HepG2 (cell line): ENCODE data around the gene GNG3. TPM values are rescaled to one million over a fixed set of nuclear protein-coding genes. Genes with fewer than 3 reads are reported as not detected.

Source experiments
- AHDC1 ChIP-seq: sonication (generic); formaldehyde crosslinking; IDR thresholded peaks from 2 replicates; pipeline ENCODE4 v1.5.1; 2020; ENCODE audit warnings: mild to moderate bottlenecking, missing genetic modification reagents, borderline replicate concordance
- ATF3 ChIP-seq: sonication (generic); formaldehyde crosslinking; IDR thresholded peaks from 2 replicates; pipeline ENCODE4 v1.4.0; 2020; ENCODE audit warnings: missing genetic modification reagents
- DR1 ChIP-seq: sonication (generic); formaldehyde crosslinking; IDR thresholded peaks from 2 replicates; pipeline ENCODE4 v1.8.0; 2021; ENCODE audit warnings: mild to moderate bottlenecking, missing genetic modification reagents, inconsistent platforms
- GABPB1 ChIP-seq: IDR thresholded peaks from 2 replicates; pipeline ENCODE4 v1.6.1; 2016; ENCODE audit warnings: mild to moderate bottlenecking, missing genetic modification reagents, moderate library complexity, missing compliant biosample characterization
- HOXA9 ChIP-seq: sonication (generic); formaldehyde crosslinking; IDR thresholded peaks from 2 replicates; pipeline ENCODE4 v1.8.1; 2022; ENCODE audit warnings: missing genetic modification reagents, mild to moderate bottlenecking, moderate library complexity, borderline replicate concordance
- KAT8 ChIP-seq: IDR thresholded peaks from 2 replicates; pipeline ENCODE4 v1.6.1; 2016; ENCODE audit warnings: missing genetic modification reagents, missing compliant biosample characterization
- KDM1A ChIP-seq: IDR thresholded peaks from 2 replicates; pipeline ENCODE4 v1.6.1; 2016; ENCODE audit warnings: missing compliant biosample characterization
- KDM2A ChIP-seq: sonication (generic); formaldehyde crosslinking; IDR thresholded peaks from 2 replicates; pipeline ENCODE4 v1.4.0; 2020; ENCODE audit warnings: low read depth, missing genetic modification reagents, borderline replicate concordance
- KDM5B ChIP-seq: sonication (generic); formaldehyde crosslinking; IDR thresholded peaks from 2 replicates; pipeline ENCODE4 v1.4.0; 2020; ENCODE audit warnings: missing genetic modification reagents, mild to moderate bottlenecking, borderline replicate concordance
- NPAS2 ChIP-seq: sonication (generic); formaldehyde crosslinking; IDR thresholded peaks from 2 replicates; pipeline ENCODE4 v1.8.0; 2022; ENCODE audit warnings: mild to moderate bottlenecking, missing genetic modification reagents, borderline replicate concordance
- TCF7 ChIP-seq: sonication (generic); IDR thresholded peaks from 2 replicates; pipeline ENCODE4 v1.6.1; 2016; ENCODE audit warnings: antibody characterized with exemption, low read depth
- TEF ChIP-seq: sonication (generic); formaldehyde crosslinking; IDR thresholded peaks from 2 replicates; pipeline ENCODE4 v1.5.0; 2020; ENCODE audit warnings: missing genetic modification reagents
- TMF1 ChIP-seq: sonication (generic); formaldehyde crosslinking; IDR thresholded peaks from 2 replicates; pipeline ENCODE4 v1.8.1; 2022; ENCODE audit warnings: low read depth, missing genetic modification reagents
- ZFAT ChIP-seq: sonication (generic); formaldehyde crosslinking; conservative IDR thresholded peaks from 2 replicates; pipeline ENCODE4 v1.8.1; 2023; ENCODE audit warnings: missing genetic modification reagents, inconsistent platforms
- ZNF136 ChIP-seq: sonication (generic); formaldehyde crosslinking; IDR thresholded peaks from 2 replicates; pipeline ENCODE4 v1.8.1; 2022; ENCODE audit warnings: low read depth, mild to moderate bottlenecking, moderate library complexity, missing genetic modification reagents
- ZSCAN25 ChIP-seq: sonication (generic); formaldehyde crosslinking; IDR thresholded peaks from 2 replicates; pipeline ENCODE4 v1.8.0; 2022; ENCODE audit warnings: mild to moderate bottlenecking, missing genetic modification reagents
- polyA plus RNA-seq, 8 experiments: library from polyadenylated mRNA; depleted of rRNA in 3 of 8; stranded (reverse) in 7 of 8; unstranded in 1 of 8; fragments of >200 nt; fragmentation: Illumina TruSeq in 4 of 8; extraction: Trizol in 4 of 8; gene quantifications; 2 replicates each; pipeline versions ENCODE4 v1.2.1 to v1.2.3, GENCODE V29; 2011 to 2016; ENCODE audit warnings: low read depth in 4 of 8, missing spikeins in 1 of 8, mixed read lengths in 1 of 8; ENCODE audit not compliant: insufficient read depth in 1 of 8
- total RNA-seq, 5 experiments: library from RNA; depleted of rRNA; stranded (reverse); fragments of >200 nt; fragmentation: Illumina TruSeq; extraction: Trizol; gene quantifications; 2 replicates each; pipeline ENCODE4 v1.2.3, GENCODE V29; 2016; ENCODE audit warnings: low read depth in 1 of 5
- TF ChIP-seq, protein P1 (sequence below): sonication (generic); formaldehyde crosslinking; IDR thresholded peaks from 2 replicates; pipeline ENCODE4 v1.5.1; 2020; ENCODE audit warnings: missing genetic modification reagents, mild to moderate bottlenecking, borderline replicate concordance

GNG3 gene
- total and polyA plus RNA-seq, 2 of the 13 experiments (the other 11 are each of a cell fraction or from before 2014, with no cell fraction given): not detected

DNA sequence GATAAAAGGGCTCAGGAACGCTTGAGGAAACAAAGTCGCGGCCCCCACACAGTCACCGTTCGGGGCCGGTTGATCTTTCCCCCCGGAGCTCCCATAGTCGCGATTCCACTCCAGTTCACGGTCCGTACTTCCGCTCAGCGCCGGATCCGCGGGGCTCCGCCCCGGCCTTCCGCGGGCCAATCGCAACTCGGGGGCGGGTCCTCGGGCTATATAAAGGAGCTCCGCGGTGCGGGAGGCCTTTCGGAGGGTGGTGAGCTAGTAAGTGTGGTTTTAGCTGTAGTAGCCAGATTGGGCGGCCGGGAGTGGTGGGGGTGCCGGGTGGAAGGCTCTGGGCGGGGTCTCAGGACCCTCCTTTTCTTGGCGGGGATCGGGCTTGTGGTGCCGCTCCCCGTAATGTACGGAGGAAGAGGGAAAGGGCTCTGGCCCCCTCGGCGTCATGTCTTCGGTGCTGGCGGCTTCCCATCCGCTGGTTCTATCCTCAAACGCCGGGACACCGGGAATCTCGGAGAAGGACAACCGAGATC, 42.3 kb upstream of the GNG3 start, which contains the start of the genes C11orf98 and CSKMT (continued):
- TF ChIP-seq TEF (no peak), KDM5B (CRISPR knock-in tag) (peak; percentile 76; the same call in 1 of the 2 replicates), ZNF136 (CRISPR knock-in tag) (0 out of 2 replicates have a peak, but pooled peaks have one; percentile 76), NPAS2 (CRISPR knock-in tag) (no peak), KAT8 (CRISPR knock-in tag) (peak; percentile 78), ATF3 (CRISPR knock-in tag) (peak; percentile 27; the same call in 1 of the 2 replicates), DR1 (CRISPR knock-in tag) (peak; percentile 98), GABPB1 (CRISPR knock-in tag) (peak; percentile 91), HOXA9 (no peak), AHDC1 (CRISPR knock-in tag) (no peak), KDM1A (CRISPR knock-in tag) (no peak), ZFAT (no peak; the same call in 1 of the 2 replicates), TCF7 (no peak), ZSCAN25 (CRISPR knock-in tag) (no peak), KDM2A (CRISPR knock-in tag) (peak; percentile 98), TMF1 (CRISPR knock-in tag) (no peak; the same call in 1 of the 2 replicates)
- TF ChIP-seq, protein P1, sequence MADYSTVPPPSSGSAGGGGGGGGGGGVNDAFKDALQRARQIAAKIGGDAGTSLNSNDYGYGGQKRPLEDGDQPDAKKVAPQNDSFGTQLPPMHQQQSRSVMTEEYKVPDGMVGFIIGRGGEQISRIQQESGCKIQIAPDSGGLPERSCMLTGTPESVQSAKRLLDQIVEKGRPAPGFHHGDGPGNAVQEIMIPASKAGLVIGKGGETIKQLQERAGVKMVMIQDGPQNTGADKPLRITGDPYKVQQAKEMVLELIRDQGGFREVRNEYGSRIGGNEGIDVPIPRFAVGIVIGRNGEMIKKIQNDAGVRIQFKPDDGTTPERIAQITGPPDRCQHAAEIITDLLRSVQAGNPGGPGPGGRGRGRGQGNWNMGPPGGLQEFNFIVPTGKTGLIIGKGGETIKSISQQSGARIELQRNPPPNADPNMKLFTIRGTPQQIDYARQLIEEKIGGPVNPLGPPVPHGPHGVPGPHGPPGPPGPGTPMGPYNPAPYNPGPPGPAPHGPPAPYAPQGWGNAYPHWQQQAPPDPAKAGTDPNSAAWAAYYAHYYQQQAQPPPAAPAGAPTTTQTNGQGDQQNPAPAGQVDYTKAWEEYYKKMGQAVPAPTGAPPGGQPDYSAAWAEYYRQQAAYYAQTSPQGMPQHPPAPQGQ (CRISPR knock-in tag): no peak
